HG03460 (cell line): ENCODE measurements around the gene XKR8.

Experiments used
- ATAC-seq: cut with Tn5 transposase; IDR thresholded peaks from one replicate; pipeline ENCODE4 v1.9.1; 2021; ENCODE audit not compliant: unreplicated experiment

XKR8 gene, protein sequence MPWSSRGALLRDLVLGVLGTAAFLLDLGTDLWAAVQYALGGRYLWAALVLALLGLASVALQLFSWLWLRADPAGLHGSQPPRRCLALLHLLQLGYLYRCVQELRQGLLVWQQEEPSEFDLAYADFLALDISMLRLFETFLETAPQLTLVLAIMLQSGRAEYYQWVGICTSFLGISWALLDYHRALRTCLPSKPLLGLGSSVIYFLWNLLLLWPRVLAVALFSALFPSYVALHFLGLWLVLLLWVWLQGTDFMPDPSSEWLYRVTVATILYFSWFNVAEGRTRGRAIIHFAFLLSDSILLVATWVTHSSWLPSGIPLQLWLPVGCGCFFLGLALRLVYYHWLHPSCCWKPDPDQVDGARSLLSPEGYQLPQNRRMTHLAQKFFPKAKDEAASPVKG

DNA sequence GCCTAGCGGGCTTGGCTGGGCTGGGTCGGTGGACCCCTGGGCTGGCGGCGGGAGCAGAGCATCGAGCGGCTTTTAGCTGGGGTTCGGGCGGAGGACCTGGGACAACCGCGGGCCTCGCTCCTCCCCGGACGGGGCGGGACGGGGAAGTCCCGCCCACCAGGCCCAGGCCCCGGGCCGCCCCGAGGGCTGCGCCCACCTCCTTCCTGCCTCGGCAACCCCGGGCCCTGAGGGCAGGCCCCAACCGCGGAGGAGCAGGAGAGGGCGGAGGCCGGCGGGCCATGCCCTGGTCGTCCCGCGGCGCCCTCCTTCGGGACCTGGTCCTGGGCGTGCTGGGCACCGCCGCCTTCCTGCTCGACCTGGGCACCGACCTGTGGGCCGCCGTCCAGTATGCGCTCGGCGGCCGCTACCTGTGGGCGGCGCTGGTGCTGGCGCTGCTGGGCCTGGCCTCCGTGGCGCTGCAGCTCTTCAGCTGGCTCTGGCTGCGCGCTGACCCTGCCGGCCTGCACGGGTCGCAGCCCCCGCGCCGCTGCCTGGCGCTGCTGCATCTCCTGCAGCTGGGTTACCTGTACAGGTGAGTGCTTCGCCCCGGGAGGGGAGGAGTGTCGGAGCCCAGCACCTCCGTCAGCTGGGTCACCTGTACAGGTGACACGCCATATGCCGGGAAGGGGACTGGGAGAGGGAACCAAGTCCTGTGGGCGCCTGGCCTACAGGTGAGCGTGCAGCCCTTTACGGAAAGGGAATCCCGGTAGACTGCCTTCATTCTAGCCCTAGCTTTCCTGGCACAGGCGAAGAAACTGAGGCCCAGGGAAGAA is at the start of gene XKR8:
TSS of gene XKR8 (plus strand) at position 182 of the 812 bp plus-strand sequence. CDS start at position 279, 97 bp downstream.
- ATAC-seq: peak; percentile 78

DNA sequence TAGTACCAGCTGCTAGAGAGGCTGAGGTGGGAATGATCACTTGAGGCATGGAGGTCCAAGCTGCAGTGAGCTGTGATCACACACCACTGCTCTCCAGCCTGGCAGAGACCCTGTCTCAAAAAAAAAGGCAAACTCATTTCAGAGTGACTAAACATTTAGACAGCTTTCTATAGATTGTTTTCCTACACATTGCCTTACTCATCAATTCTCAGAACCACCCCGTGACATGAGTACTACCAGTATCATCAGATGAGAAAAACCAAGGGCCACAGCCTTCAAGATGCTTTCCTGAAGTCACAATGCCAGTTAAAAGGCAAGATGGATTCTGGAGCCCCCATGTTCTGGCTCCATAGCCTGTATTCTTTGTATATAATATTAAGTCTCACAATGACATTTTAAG is 47.3 kb upstream of the XKR8 start:
- no peak for ATAC-seq

DNA sequence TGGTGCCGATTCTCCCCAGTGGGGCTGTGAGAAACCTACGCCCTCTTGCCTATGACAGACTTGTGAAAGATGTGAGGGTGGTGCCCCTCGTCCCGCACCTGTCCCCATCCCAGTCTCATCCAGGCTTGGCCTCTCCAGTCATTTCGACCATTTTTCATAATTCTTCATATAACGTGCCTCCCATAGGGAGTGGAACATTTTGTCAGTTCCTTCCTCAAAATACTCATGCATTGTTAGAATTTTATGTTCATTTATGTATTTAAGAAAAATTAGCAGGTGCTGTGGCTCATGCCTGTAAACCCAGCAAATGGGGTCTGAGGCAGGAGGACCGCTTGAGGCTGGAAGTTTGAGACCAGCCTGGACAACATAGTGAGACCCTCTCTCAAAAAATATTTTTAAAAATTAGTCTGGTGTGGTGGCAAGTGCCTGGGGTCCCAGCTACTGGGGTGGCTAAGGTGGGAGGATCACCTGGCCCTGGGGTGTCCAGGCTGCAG is 44.6 kb upstream of the XKR8 start:
- no peak for ATAC-seq

DNA sequence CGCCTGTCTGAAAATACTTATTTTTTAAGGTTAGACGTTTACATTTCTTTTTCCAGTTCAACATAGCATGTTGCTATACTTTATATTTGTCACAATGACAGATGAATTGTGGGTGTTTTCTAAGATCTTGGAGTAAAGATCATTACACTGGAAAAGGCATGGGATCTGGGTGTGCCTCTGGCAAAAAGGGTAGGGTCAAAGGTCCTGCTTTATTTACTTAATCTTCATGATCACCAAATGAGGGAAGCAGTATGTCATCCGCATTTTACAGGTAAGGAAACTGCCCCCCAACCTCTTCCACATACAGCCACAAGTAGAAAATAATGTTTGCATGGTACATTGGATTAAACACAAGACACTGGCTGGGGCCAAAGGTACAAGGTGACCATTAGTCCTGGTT is 37.5 kb upstream of the XKR8 start:
- ATAC-seq: no peak

DNA sequence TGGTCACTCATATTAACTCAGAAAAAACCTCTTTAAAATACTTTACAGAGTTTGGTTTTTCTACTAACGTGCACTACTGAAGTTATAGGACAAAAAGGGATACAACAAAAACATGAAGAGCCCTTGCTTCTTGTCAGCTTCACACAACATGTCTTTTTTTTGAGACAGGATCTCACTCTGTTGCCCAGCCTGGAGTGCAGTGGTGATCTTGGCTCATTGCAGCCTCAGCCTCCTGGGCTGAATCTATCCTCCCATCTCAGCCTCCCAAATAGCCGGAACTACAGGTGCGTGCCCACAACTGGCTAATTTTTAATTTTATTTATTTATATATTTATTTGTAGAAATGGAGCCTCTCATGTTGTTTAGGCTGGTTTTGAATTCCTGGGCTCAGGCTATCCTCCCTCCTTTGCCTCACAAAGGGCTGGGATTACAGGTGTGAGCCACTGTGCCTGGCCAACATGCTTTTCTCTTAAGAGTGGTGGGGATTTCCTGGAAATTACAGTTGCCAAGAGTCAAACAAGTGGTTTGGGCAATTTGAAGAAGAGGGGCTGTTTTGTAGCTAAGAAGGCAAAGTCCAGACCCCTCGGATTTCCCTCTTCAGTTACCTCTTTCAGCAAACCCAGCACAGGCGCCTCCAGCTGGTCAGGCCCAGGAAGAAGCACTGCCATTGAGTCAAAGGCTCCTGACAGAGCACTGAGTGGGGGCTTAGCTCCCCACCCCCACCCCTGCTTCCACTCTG is 31.4 kb upstream of the XKR8 start:
- no peak for ATAC-seq

DNA sequence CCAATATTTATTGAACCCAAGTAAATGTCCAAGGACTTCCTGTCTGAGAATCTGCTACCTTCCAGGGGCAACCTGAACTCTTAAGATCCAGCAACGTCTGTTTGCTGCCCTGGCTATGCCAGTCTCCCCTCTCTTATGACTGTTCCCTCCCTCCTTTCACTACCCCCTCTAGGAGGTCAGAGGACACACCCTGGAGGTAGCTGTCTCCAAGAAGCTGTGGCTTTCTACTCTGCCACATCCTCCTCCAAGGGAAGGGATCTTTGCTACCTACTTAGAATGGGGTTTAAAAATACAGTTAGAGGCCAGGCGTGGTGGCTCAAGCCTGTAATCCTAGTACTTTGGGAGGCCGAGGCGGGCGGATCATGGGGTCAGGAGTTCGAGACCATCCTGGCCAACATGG is 28.6 kb upstream of the XKR8 start:
- no peak for ATAC-seq

DNA sequence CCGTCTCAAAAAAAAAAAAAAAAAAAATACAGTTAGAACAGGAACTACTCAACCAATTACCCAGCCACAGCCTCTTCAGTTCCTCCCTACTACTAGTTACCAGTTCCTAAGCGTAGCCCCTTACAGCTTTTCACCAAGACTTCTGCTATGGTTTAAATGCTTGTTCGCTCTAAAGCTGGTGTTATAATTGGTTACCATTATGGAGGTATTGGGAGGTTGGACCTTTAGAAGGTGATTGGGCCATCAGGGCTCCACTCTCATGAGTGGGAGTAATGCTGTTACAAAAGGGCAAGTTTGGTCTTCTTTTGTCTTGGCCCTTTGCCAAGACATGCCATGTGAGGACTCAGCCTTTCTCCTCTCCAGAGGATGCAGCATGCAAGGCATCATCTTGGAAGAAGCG is 28.0 kb upstream of the XKR8 start:
- ATAC-seq: no peak

DNA sequence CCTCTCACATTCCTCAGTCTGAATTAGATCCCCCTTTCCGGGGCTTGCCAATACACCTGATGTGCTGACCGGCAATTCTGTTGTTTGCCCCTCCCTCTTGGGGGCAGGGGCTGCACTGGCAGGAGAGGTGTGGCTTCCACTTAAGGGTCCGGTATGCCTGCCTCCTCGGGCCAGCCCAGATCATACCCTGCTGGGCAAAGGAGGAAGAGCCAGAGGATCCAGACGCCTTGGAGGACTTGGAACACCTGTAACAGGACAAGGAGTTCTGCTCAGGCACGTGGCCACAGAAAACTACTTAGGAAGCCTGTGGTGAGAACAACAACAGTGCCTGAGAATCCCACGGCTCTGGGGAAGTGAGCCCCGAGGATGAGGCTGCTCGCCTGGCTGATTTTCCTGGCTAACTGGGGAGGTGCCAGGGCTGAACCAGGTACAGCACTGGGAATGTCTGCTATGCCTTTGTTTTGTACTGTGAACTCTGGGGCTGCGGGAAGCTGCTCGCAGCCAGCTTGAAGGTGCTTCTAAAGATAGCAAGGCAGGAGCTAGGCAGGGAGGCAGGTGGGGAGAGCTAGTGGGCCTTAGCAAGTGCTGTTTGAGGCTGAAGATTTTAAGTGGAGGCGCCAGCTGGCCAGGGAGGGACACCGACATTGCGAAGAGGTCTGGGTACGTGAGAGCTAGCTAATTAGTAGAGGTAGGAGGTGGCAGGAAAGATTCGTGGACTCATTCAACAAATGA is 24.8 kb upstream of the XKR8 start, which contains the start of gene SMPDL3B:
TSS of gene SMPDL3B (plus strand) at position 183 of the 732 bp plus-strand sequence. CDS start at position 367, 184 bp downstream.
- no peak for ATAC-seq

DNA sequence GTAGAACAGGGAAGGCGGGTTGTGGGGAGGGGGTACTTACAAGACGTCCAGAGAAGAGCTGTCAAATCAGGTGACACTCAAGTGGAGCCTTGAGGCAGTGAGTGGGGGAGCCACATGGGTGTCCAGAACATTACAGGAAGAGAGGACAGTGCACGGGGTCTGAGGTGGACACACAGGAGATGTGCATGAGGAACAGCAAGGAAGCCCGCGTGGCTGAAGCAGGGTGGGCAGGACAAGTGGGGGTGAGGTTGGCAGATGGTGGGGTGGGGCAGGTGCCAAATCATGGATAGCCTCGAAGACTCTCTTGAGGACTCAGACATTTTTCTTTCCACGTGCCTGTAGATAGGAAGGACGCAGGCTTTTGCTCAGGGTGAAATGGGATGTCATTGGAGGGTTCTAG is 24.1 kb upstream of the XKR8 start:
- no peak for ATAC-seq

DNA sequence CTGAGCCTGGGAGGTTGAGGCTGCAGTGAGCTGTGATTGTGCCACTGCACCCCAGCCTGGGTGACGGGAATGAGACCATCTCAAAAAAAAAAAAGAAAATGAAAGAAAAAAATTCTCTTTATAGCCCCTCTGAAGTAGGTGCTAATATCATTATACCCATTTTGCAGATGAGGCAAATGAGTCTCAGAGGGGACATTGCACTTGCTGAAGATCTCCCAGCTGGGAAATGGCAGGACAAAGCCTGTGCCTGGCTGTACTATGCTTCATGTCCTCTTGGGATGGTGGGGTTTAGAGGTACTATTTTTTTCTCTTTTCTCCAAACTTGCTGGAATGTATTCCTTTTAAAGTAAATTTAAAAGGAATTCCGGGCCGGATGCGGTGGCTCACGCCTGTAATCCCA is 23.4 kb upstream of the XKR8 start:
- no peak for ATAC-seq

DNA sequence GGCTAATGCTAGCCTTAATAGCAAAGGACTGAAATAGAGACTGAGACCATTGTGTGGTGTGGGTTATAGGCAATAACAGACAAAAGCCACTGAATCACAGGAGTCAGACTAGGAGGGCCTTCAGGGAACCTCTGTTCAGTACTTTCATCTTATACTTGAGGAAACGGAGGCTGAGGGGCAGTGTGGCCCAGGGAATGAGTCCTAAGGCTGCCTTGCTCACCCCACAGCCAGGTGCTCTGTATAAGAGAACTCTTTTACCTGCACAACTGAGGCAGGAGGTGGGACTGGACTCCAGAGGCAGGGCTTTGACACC is 22.3 kb upstream of the XKR8 start:
- no peak for ATAC-seq

DNA sequence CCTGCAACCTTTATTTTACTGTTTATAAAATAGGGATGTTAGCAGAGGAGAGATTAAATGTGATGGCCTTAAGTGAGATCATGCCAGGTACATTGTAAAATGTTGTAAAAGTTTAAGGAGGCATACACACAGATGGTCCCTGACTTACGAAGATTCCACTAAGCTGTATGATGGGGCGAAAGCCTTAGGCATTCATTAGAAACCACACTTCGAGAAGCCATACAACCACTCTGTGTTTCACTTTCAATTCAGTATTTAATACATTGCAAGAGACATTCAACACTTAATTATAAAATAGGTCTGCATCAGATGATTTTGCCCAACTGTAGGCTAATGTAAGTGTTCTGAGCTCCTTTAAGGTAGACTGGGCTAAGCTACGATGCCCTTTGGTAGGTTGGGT is 21.3 kb upstream of the XKR8 start:
- no peak for ATAC-seq

DNA sequence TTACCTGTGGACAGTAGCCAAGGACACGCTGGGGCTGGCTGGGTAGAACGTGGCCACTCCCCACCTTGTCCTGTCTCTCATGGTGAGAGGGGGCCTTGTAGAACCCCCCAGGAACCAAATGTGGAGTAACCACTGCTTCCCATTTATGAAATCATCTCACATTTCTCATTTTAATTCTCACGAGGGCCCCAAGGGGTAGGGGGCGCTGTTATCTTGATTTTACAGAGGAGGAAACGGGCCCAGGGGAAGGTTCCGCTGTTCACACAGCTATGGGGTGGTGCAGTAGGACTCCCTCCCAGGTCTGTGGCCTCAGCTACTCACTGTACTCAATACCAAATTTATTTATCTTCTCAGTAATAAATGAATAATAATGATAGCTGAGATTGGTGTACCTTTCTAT is 19.5 kb upstream of the XKR8 start:
- ATAC-seq: no peak

DNA sequence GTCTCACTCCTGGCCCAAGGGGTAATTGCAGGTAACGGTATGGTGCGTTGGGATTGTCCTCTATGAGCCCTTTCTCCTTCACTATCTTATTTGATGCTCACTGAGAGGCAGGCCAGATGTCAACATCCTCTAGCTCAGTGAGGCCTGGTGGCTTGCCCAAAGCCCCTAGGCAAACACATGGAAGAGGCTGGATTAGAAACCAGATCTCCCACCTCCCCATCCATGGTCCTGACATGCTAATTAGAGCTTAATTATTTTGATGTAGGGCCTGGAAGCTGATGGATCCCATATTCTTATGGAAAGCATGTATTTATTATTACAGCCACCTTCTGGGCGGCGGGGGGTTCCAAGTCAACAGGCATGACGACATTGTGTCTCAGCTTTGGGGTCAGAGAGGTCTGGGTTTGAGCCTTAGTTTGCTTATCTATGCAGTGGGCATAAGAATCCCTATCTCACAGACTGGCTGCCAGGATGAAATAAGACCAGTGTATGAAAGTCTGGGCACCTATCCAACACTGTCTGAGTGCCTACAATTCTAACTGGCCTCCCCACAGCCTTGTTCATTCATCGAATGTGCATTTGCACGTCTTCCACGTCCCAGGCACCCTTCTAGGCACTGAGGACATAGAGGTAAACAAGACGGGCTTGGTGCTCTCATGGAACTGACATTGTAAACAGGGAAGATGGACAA is 18.8 kb upstream of the XKR8 start:
- no peak for ATAC-seq

DNA sequence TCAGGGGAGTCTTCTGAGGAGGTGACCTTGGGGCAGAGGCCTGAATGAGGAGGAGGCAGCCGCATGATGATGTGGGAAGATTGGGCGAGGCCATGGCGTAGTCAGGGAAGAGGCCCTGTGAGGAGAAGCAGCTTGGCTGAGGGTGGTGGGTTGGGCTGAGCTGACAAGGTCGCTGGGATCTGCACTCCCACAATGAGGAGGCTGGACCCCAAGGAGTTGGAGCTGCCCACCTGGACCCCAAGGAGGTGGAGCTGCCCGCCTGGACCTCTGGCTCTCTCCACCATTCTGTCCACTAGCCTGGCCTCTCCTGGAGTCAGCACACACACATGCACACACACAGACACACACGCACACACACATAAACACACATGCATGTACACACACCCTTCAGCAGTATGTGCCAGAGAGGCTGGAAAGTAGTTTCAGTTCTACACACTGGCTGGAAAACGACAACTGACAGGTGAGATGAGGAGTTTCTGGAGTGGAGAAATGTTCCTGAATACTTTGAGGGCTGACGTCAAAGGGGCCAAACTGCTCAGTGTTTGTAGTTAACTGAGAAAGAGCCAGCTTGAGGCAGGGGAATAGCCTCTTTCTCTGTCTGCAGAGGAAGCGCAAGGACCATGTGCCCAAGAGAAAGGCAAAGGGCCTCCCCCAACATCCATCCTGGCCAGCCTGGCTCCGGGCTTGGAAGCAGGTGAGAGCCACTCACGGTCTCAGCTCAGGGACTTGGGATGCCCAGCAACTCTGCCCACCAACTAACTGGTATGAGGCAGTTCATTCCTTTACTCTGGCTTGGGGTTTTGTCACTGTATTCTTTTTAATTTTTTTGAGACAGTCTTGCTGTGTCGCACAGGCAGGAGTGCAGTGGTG is 17.9 kb upstream of the XKR8 start:
- ATAC-seq: no peak

DNA sequence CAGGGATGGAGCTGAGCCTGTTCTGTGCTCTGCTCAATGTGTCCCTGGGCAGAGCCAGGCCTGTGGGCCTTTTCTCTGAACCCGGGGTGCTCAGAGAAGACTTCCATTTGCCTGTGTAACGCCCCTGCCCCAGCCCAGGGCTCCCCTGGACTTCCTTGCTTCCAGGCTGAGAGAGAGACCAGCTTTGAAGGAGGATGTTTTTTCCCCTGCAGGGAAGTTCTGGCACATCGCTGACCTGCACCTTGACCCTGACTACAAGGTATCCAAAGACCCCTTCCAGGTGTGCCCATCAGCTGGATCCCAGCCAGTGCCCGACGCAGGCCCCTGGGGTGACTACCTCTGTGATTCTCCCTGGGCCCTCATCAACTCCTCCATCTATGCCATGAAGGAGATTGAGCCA is 14.8 kb upstream of the XKR8 start:
- no peak for ATAC-seq

DNA sequence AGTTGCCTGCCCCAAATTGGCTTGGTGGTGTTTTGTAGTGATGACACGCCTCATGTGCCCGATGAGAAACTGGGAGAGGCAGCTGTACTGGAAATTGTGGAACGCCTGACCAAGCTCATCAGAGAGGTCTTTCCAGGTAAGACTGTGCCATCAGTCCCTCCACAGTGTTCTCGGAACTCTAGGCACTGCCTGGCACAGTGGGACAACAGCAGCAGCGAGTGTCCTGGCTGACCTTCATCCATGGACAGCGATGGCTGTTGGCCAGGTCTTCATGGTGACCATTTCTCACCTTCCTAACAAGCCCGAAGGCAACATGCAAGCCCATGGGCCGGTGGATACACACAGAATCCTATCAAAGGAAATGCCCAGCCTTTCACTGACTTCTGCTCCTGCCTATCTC is 10.7 kb upstream of the XKR8 start:
- no peak for ATAC-seq

DNA sequence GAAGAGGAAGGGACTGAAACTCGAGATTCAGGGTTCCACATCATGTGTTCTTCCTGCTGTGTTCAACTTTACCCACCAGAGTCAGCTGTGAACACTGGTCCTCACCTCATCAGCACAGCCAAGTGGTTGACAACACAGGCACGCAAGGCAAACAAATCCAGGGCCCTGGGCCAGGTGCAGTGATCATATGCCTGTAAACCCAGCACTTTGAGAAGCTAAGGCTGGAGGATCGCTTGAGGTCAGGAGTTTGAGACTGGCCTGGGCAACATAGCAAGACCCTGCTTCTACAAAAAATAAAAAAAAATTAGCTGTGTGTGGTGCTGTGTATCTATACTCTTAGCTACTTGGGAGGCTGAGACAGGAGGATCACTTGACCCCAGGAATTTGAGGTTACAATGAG is 8.4 kb upstream of the XKR8 start:
- no peak for ATAC-seq

DNA sequence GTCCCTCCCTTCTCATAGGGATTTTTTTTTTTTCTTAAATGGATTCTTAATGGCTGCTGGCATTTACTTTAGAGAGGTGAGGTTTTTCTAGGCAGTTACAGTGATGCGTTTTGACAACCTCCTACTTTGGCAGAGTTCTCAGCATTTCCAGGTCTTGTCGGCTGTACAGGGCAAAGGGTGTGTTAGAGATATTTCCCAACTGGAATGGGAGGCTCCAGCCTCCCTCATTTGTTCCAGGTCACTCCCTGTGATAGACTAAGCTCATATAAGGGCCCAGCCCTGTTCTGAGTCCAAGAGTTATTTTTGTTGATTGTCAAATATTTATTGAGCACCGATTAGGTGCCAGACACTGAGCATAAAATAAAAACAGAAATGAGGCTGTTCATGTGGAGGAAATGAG is 7.6 kb upstream of the XKR8 start:
- ATAC-seq: no peak
